ENCODE data around the gene ACP3. TPM values are rescaled to one million over a fixed set of nuclear protein-coding genes. Genes with fewer than 3 reads are reported as not detected.

The ACP3 gene
- total RNA-seq, 2 experiments from 2014 or later: not detected

DNA sequence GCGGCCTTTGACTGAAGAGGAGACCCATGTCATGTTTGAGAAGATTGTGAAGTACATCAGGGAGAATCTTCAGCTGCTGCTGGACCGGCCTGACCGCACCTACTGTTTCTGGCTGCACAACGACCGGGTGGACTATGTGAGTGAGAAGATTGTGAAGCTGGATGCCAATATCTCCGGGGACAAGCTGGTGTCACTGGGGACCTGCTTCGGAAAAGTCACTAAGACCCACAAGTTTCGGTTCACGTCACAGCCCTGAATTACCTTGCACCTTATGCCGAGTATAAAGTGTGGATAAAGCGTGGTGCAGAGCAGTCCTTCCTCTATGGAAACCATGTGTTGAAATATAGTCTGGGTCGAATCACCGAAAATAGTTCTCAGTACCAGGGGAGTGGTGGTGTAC, 84.0 kb downstream of the ACP3 start:
- Histone ChIP-seq H3K4me3 (ENCODE audit: low read length) (no peak overlapping the region), H3K27ac (ENCODE audit: low read depth in 1 of 2, low read length in 2 of 2) (no peak overlapping the region), H3K9me3 (ENCODE audit: control insufficient read depth in 1 of 2, insufficient read depth in 1 of 2, low read length in 2 of 2) (peaks cover 0 to 3% of the 10 kb centered on the region in 2 experiments), H3K27me3 (ENCODE audit: control insufficient read depth in 1 of 2, insufficient read depth in 2 of 2, low read length in 2 of 2) (no peaks in the 10 kb centered on the region), H3K36me3 (ENCODE audit: insufficient read depth, low read length) (no peaks in the 10 kb centered on the region), H3K4me1 (ENCODE audit: insufficient read depth, low read length) (no peaks in the 10 kb centered on the region)
- intact Hi-C loops (cut with DNase I, micrococcal nuclease): no loop called here
- Mint-ChIP-seq H3K4me1 (ENCODE audit: low read depth) (no peaks in the 10 kb centered on the region), H3K27ac (no peak overlapping the region), H3K36me3 (ENCODE audit: low read depth) (no peaks in the 10 kb centered on the region), H3K9me3 (no peaks in the 10 kb centered on the region), H3K27me3 (no peaks in the 10 kb centered on the region), H3K4me3 (no peak overlapping the region)
- POLR2A ChIA-PET: no interaction called here
- no peak for TF ChIP-seq CTCF (IDR thresholded peaks at IDR 0.05)
- CTCF ChIA-PET: no interaction called here
- no peak for ATAC-seq (ENCODE audit: poor library complexity)
- no peak for DNase-seq

DNA sequence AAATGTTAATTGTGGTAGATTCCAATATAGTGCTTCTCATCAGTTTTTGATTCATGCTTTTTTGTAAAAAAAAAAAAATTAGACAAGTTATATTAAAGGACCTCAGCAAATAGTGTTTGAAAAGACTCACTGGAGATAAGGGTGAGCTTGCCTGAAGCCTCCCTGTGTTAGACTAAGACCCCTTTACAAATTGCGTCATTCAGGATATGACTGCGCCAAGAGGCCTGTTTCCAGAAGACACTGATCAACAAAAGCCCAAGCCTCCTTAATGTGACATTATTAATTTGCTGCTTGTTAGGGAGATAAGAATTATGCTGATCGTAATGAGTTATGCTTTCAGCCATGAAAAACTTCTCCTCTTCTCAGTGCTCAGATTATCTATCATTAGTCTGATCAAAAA, 87.1 kb downstream of the ACP3 start:
- Histone ChIP-seq H3K27ac (ENCODE audit: low read depth in 1 of 2, low read length in 2 of 2) (no peak overlapping the region), H3K27me3 (ENCODE audit: control insufficient read depth in 1 of 2, insufficient read depth in 2 of 2, low read length in 2 of 2) (no peaks in the 10 kb centered on the region), H3K4me3 (ENCODE audit: low read length) (no peak overlapping the region), H3K4me1 (ENCODE audit: insufficient read depth, low read length) (no peaks in the 10 kb centered on the region), H3K9me3 (ENCODE audit: control insufficient read depth in 1 of 2, insufficient read depth in 1 of 2, low read length in 2 of 2) (no peaks in the 10 kb centered on the region), H3K36me3 (ENCODE audit: insufficient read depth, low read length) (no peaks in the 10 kb centered on the region)
- no peaks in the 10 kb centered on the region for H3K36me3 Mint-ChIP-seq (ENCODE audit: low read depth)
- no peaks in the 10 kb centered on the region for H3K4me1 Mint-ChIP-seq (ENCODE audit: low read depth)
- POLR2A ChIA-PET: no interaction called here
- H3K27me3 Mint-ChIP-seq: no peaks in the 10 kb centered on the region
- DNase-seq: no peak
- H3K4me3 Mint-ChIP-seq: no peak overlapping the region
- TF ChIP-seq CTCF (IDR thresholded peaks at IDR 0.05): no peak
- no peak for ATAC-seq (ENCODE audit: poor library complexity)
- no peaks in the 10 kb centered on the region for H3K9me3 Mint-ChIP-seq
- CTCF ChIA-PET: no interaction called here
- intact Hi-C loops (cut with DNase I, micrococcal nuclease): no loop called here
- H3K27ac Mint-ChIP-seq: no peak overlapping the region

- intact Hi-C loops (cut with DNase I, micrococcal nuclease): no loop called here
- no peak for DNase-seq
- H3K27ac ChIP-seq (ENCODE audit: low read depth in 1 of 2, low read length in 2 of 2): no peak overlapping the region
- Mint-ChIP-seq H3K27ac (no peak overlapping the region), H3K4me3 (no peak overlapping the region), H3K4me1 (ENCODE audit: low read depth) (no peaks in the 10 kb centered on the region), H3K36me3 (ENCODE audit: low read depth) (no peaks in the 10 kb centered on the region), H3K27me3 (no peaks in the 10 kb centered on the region), H3K9me3 (no peaks in the 10 kb centered on the region)
- no peaks in the 10 kb centered on the region for H3K36me3 ChIP-seq (ENCODE audit: insufficient read depth, low read length)
- H3K9me3 ChIP-seq (ENCODE audit: control insufficient read depth in 1 of 2, insufficient read depth in 1 of 2, low read length in 2 of 2): no peaks in the 10 kb centered on the region
- TF ChIP-seq CTCF (IDR thresholded peaks at IDR 0.05): no peak
- POLR2A ChIA-PET: no interaction called here
- no peaks in the 10 kb centered on the region for H3K4me1 ChIP-seq (ENCODE audit: insufficient read depth, low read length)
- CTCF ChIA-PET: interaction anchor here (0.6 kb wide), 1 partner anchor 61 kb away, joined by 3 read pairs; no protein-coding TSS in a partner anchor
- no peaks in the 10 kb centered on the region for H3K27me3 ChIP-seq (ENCODE audit: control insufficient read depth in 1 of 2, insufficient read depth in 2 of 2, low read length in 2 of 2)
- no peak for ATAC-seq (ENCODE audit: poor library complexity)
- H3K4me3 ChIP-seq (ENCODE audit: low read length): no peak overlapping the region
Measured at GRCh38 chr3:132405188-132405587, 88.0 kb downstream of the ACP3 start.

Data from CD4-positive, alpha-beta T cell (primary cell).